Liver (tissue), 9 donors: ENCODE measurements around the gene AGAP2. TPM values are rescaled to one million over a fixed set of nuclear protein-coding genes. Genes with fewer than 3 reads are reported as not detected.

Experiments
- DNase-seq: peaks from one replicate; pipeline ENCODE4 v3.0.0-alpha.2; 2017; ENCODE audit warnings: low spot score
- H3K27ac ChIP-seq, 2 donors: one replicate each; pipeline ENCODE4 v1.7.0; 2013; ENCODE audit warnings: inconsistent platforms in 2 of 2, low read length in 2 of 2, control low read depth in 1 of 2, low read depth in 1 of 2, mild to moderate bottlenecking in 1 of 2
- H3K27me3 ChIP-seq, 4 donors: one replicate each; pipeline versions ENCODE4 v1.6.1 to v1.7.0; 2013; ENCODE audit warnings: low read length in 3 of 4, inconsistent platforms in 1 of 4, mild to moderate bottlenecking in 1 of 4, moderate library complexity in 1 of 4; ENCODE audit not compliant: control insufficient read depth in 4 of 4, insufficient read depth in 4 of 4
- H3K36me3 ChIP-seq, 4 donors: one replicate each; pipeline versions ENCODE4 v1.6.1 to v1.7.0; 2013; ENCODE audit warnings: low read length in 3 of 4, mild to moderate bottlenecking in 3 of 4, low read depth in 1 of 4, moderate library complexity in 1 of 4; ENCODE audit not compliant: control insufficient read depth in 4 of 4, insufficient read depth in 3 of 4
- H3K4me1 ChIP-seq, 4 donors: one replicate each; pipeline versions ENCODE4 v1.6.1 to v1.7.0; 2013; ENCODE audit warnings: low read length in 3 of 4, mild to moderate bottlenecking in 3 of 4, moderate library complexity in 1 of 4; ENCODE audit not compliant: control insufficient read depth in 4 of 4, insufficient read depth in 4 of 4
- H3K4me3 ChIP-seq, 3 donors: one replicate each; pipeline versions ENCODE4 v1.6.1 to v1.7.0; 2013; ENCODE audit warnings: low read length in 3 of 3, control low read depth in 1 of 3, low read depth in 1 of 3, mild to moderate bottlenecking in 1 of 3
- H3K9ac ChIP-seq, 2 donors: one replicate each; pipeline ENCODE4 v1.7.0; 2013; ENCODE audit warnings: low read length in 2 of 2, mild to moderate bottlenecking in 2 of 2, moderate library complexity in 2 of 2, control low read depth in 1 of 2, low read depth in 1 of 2
- H3K9me3 ChIP-seq, 4 donors: one replicate each; pipeline versions ENCODE4 v1.6.1 to v1.7.0; 2013; ENCODE audit warnings: low read length in 3 of 4; ENCODE audit not compliant: control insufficient read depth in 4 of 4
- ATF3 ChIP-seq: IDR thresholded peaks from 2 replicates; pipeline ENCODE4 v1.6.1; 2016; ENCODE audit warnings: antibody characterized with exemption
- CTCF ChIP-seq: fragments of 150-350 bp; IDR thresholded peaks from 2 replicates; pipeline ENCODE4 v1.5.1; 2017; ENCODE audit warnings: improper control_type of control experiment, low read depth, low read length; ENCODE audit not compliant: missing input control
- EGR1 ChIP-seq, 2 donors: IDR thresholded peaks; 2 replicates each; pipeline ENCODE4 v1.6.1; 2016 to 2018; ENCODE audit warnings: antibody characterized with exemption in 2 of 2, low read depth in 2 of 2
- FOXA1 ChIP-seq: IDR thresholded peaks from 2 replicates; pipeline ENCODE4 v1.6.1; 2016; ENCODE audit warnings: antibody characterized with exemption
- FOXA2 ChIP-seq: IDR thresholded peaks from 2 replicates; pipeline ENCODE4 v1.6.1; 2016; ENCODE audit warnings: antibody characterized with exemption
- GABPA ChIP-seq, 2 donors: IDR thresholded peaks in 1 of 2; conservative IDR thresholded peaks in 1 of 2; 2 replicates each; pipeline ENCODE4 v1.6.1; 2016; ENCODE audit warnings: antibody characterized with exemption in 2 of 2, mild to moderate bottlenecking in 1 of 2, moderate library complexity in 1 of 2
- HNF4A ChIP-seq, 2 donors: conservative IDR thresholded peaks; 2 replicates each; pipeline ENCODE4 v1.6.1; 2016; ENCODE audit warnings: antibody characterized with exemption in 2 of 2, mild to moderate bottlenecking in 2 of 2
- HNF4G ChIP-seq: IDR thresholded peaks from 2 replicates; pipeline ENCODE4 v1.6.1; 2016; ENCODE audit warnings: antibody characterized with exemption
- JUND ChIP-seq, 2 donors: IDR thresholded peaks; 2 replicates each; pipeline ENCODE4 v1.6.1; 2016; ENCODE audit warnings: antibody characterized with exemption in 2 of 2
- MAX ChIP-seq: IDR thresholded peaks from 2 replicates; pipeline ENCODE4 v1.6.1; 2016; ENCODE audit warnings: antibody characterized with exemption
- NR2F2 ChIP-seq: IDR thresholded peaks from 2 replicates; pipeline ENCODE4 v1.6.1; 2016; ENCODE audit warnings: antibody characterized with exemption
- RAD21 ChIP-seq, 2 donors: IDR thresholded peaks; 2 replicates each; pipeline ENCODE4 v1.6.1; 2016; ENCODE audit warnings: antibody characterized with exemption in 2 of 2, mild to moderate bottlenecking in 2 of 2
- REST ChIP-seq: IDR thresholded peaks from 2 replicates; pipeline ENCODE4 v1.6.1; 2016; ENCODE audit warnings: antibody characterized with exemption, mild to moderate bottlenecking
- RXRA ChIP-seq, 2 donors: IDR thresholded peaks; 2 replicates each; pipeline ENCODE4 v1.6.1; 2017 to 2018; ENCODE audit warnings: antibody characterized with exemption in 2 of 2, mild to moderate bottlenecking in 1 of 2
- SP1 ChIP-seq: IDR thresholded peaks from 2 replicates; pipeline ENCODE4 v1.6.1; 2018; ENCODE audit warnings: antibody characterized with exemption, mild to moderate bottlenecking
- TAF1 ChIP-seq: conservative IDR thresholded peaks from 2 replicates; pipeline ENCODE4 v1.6.1; 2016; ENCODE audit warnings: antibody characterized with exemption, mild to moderate bottlenecking
- YY1 ChIP-seq: IDR thresholded peaks from 2 replicates; pipeline ENCODE4 v1.6.1; 2016; ENCODE audit warnings: antibody characterized with exemption, mild to moderate bottlenecking
- WGBS: extraction: QIAGEN DNeasy Blood & Tissue Kit; methylation state at CpG from one replicate; pipeline ENCODE4 v1.1.7; 2013; 5-methylcytosine and 5-hydroxymethylcytosine counted together
- polyA plus RNA-seq, 2 donors: library from polyadenylated mRNA; stranded (reverse) in 1 of 2; unstranded in 1 of 2; fragments of 200-250 nt in 1 of 2; fragments of >200 nt in 1 of 2; fragmentation: Nextera tagmentation in 1 of 2; extraction: Ambion mirVana in 1 of 2; gene quantifications; one replicate each; pipeline versions ENCODE4 v1.2.1 to v1.2.3, GENCODE V29; 2013 to 2015
- total RNA-seq, 2 donors: library from RNA; depleted of rRNA; stranded (reverse); fragments of >200 nt; gene quantifications; one replicate each; pipeline ENCODE4 v1.2.3, GENCODE V29; 2014
- TF ChIP-seq, protein P1 (sequence below): IDR thresholded peaks from 2 replicates; pipeline ENCODE4 v1.6.1; 2016; ENCODE audit warnings: antibody characterized with exemption
- donor health status: healthy.
- donor health status: healthy.
- donor health status: healthy.
- donor health status: healthy.
- donor health status: healthy.

Gene AGAP2
- total and polyA plus RNA-seq, 4 donors, result 0.18 to 1.7 (median 0.64) TPM

GRCh38 chr12:57770734-57771133, 32.2 kb upstream of the AGAP2 start:
- DNase-seq, result no peak
- Histone ChIP-seq H3K9ac (no peak overlapping the region), H3K9me3 (no peaks in the 10 kb centered on the region), H3K36me3 (peaks cover 8 to 19% (median 14%) of the 10 kb centered on the region in 4 donors), H3K4me3 (no peak overlapping the region), H3K27me3 (peaks cover 0 to 3% (median under 1%) of the 10 kb centered on the region in 4 donors), H3K27ac (no peak overlapping the region), H3K4me1 (peaks cover 11 to 26% (median 22%) of the 10 kb centered on the region in 4 donors)
- WGBS, result 92% methylated on average over 4 of the region's 4 CpGs
- TF ChIP-seq NR2F2, result no peak
- TF ChIP-seq TAF1, result no peak
- TF ChIP-seq RXRA (IDR thresholded peaks at IDR 0.05), result no peak
- no peak for TF ChIP-seq FOXA1
- TF ChIP-seq CTCF, result no peak
- no peak for TF ChIP-seq GABPA (IDR thresholded peaks at IDR 0.05 in 1 of 2, conservative IDR thresholded peaks at IDR 0.05 in 1 of 2)
- TF ChIP-seq EGR1 (IDR thresholded peaks at IDR 0.05; ENCODE audit: low read depth in 2 of 2), result no peak
- TF ChIP-seq HNF4A (conservative IDR thresholded peaks at IDR 0.05), result no peak
- no peak for TF ChIP-seq JUND (IDR thresholded peaks at IDR 0.05)
- no peak for TF ChIP-seq FOXA2
- no peak for TF ChIP-seq SP1

- DNase-seq, result no peak
- 98% methylated on average over 11 of the region's 11 CpGs for WGBS
- H3K4me1 ChIP-seq, result peaks cover 11 to 37% (median 31%) of the 10 kb centered on the region in 4 donors
Observed at GRCh38 chr12:57769594-57769993, 31.1 kb upstream of the AGAP2 start.

More at GRCh38 chr12:57769594-57769993, 31.1 kb upstream of the AGAP2 start:
- Histone ChIP-seq H3K4me3 (no peak overlapping the region), H3K27me3 (peaks cover 0 to 7% (median 4%) of the 10 kb centered on the region in 4 donors), H3K27ac (no peak overlapping the region), H3K36me3 (peaks cover 8 to 19% (median 14%) of the 10 kb centered on the region in 4 donors), H3K9me3 (no peaks in the 10 kb centered on the region), H3K9ac (no peak overlapping the region)
- TF ChIP-seq FOXA2, result no peak
- TF ChIP-seq EGR1 (IDR thresholded peaks at IDR 0.05; ENCODE audit: low read depth in 2 of 2), result no peak
- no peak for TF ChIP-seq TAF1
- TF ChIP-seq RAD21 (IDR thresholded peaks at IDR 0.05), result no peak
- TF ChIP-seq REST, result no peak
- TF ChIP-seq, protein P1, sequence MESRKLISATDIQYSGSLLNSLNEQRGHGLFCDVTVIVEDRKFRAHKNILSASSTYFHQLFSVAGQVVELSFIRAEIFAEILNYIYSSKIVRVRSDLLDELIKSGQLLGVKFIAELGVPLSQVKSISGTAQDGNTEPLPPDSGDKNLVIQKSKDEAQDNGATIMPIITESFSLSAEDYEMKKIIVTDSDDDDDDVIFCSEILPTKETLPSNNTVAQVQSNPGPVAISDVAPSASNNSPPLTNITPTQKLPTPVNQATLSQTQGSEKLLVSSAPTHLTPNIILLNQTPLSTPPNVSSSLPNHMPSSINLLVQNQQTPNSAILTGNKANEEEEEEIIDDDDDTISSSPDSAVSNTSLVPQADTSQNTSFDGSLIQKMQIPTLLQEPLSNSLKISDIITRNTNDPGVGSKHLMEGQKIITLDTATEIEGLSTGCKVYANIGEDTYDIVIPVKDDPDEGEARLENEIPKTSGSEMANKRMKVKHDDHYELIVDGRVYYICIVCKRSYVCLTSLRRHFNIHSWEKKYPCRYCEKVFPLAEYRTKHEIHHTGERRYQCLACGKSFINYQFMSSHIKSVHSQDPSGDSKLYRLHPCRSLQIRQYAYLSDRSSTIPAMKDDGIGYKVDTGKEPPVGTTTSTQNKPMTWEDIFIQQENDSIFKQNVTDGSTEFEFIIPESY, result no peak
- no peak for TF ChIP-seq ATF3
- no peak for TF ChIP-seq CTCF
- TF ChIP-seq HNF4G, result no peak
- no peak for TF ChIP-seq GABPA (IDR thresholded peaks at IDR 0.05 in 1 of 2, conservative IDR thresholded peaks at IDR 0.05 in 1 of 2)
- no peak for TF ChIP-seq MAX
- no peak for TF ChIP-seq JUND (IDR thresholded peaks at IDR 0.05)
- no peak for TF ChIP-seq FOXA1
- TF ChIP-seq RXRA (IDR thresholded peaks at IDR 0.05), result no peak
- no peak for TF ChIP-seq YY1
- TF ChIP-seq HNF4A (conservative IDR thresholded peaks at IDR 0.05), result no peak
